GM19099 (cell line): Measurements from ENCODE around the gene MRPS2.
A peak's percentile ranks its signal among the peaks of the same experiment; 100 is the strongest.

ENCODE experiments used
- POLR2A ChIP-seq: IDR thresholded peaks from 3 replicates; pipeline ENCODE4 v1.6.1; 2011; ENCODE audit warnings: low read depth; ENCODE audit not compliant: insufficient read length; ENCODE audit errors: extremely low read depth

MRPS2 gene

DNA sequence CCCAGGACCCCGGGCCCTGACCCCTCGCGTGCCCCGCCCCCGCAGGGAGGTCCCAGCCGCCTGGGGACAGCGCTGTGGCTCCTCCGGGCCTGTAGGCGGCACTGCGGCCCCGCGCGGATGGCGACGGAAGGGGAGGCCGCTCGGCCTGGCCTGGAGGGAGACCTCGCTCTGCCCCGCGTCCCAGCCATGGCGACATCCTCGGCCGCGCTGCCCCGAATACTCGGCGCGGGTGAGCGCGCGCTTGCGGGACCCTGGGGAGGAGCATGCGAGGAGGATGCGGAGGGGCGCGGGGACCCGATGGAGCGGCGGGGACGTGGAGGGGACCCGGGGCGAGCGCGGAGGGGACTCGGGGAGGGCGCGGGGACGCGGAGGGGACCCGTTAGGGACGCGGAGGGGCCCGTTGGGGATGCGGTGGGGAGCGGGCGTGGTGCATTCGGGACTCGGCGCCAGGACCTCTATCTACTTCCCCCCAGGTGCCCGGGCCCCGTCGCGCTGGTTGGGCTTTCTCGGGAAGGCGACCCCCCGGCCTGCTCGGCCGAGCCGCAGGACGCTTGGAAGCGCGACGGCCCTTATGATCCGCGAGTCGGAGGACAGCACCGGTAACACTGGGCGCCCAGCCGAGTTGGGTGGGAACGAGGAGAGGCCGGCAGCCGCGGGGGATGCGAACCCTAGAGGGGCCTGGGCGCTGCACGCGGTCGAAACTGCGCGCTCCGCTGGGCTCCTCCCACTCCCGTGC, at the start of gene MRPS2:
TSS of gene MRPS2 (plus strand) at position 158 of the 736 bp plus-strand sequence. CDS start at position 187, 29 bp downstream.
- peak; percentile 80 for TF ChIP-seq POLR2A

DNA sequence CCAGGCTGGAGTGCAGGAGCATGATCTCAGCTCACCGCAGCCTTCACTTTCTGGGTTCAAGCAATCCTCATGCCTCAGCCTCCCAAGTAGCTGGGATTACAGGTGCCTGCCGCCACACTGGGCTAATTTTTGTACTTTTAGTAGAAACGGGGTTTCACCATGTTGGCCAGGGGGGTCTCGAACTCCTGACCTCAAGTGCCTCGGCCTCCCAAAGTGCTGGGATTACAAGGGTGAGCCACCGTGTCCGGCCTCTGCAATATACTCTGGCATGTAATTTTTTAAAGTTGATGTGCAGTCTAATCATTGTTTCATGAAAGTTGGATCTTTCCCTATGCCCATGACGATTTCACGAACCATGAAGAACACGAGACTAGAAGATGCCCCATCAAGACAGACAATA, 49.5 kb upstream of the MRPS2 start:
- TF ChIP-seq POLR2A = no peak

DNA sequence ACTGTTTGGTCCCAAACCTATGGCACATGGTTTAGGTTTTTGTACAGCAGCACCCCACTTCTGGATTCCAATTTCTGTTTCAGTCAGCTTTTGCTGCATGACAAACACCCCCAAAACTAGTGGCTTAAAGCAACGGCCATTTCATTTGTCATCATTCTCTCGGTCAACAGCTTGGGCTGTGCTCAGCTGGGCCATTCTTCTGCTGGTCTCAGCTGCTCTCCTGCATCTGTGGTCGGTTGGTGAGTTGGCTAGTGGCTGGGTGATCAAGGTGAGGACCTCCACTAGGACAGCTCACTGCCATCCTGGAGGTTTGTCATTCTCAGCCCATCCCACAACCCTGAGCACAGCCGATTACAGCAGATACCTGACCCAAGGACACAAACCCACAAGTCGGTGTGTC, 45.7 kb upstream of the MRPS2 start:
- TF ChIP-seq POLR2A = no peak

DNA sequence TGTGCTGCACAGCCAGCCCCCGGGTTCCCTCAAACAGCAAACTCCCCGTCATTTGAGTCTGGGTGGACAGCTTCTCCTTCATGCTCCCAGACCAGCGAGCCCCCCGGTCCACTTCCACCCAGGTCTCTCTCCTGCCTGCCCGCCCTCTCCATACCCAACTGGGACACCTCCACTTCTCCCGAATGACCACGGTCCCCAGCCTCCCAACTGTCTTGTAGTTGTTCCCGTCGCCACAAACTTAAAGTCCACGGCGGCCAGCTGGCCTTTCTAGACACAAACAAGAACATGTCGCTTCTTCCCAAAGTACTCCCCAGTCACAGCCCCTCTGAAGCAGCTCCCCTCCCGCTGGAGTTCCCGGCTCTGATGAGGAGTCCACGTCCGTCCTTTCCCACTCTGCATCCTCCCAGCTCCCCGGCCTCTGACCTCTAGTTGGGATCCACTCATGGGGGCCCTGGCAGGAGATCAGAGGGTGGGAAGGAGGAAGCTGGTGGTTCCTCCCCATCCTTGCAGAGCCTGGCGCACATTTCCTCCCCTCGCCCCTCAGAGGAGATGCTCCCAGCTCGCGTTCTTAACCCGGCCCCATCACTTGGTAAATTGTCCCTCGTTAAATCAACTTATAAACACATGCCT, 45.0 kb upstream of the MRPS2 start:
- TF ChIP-seq POLR2A = no peak

DNA sequence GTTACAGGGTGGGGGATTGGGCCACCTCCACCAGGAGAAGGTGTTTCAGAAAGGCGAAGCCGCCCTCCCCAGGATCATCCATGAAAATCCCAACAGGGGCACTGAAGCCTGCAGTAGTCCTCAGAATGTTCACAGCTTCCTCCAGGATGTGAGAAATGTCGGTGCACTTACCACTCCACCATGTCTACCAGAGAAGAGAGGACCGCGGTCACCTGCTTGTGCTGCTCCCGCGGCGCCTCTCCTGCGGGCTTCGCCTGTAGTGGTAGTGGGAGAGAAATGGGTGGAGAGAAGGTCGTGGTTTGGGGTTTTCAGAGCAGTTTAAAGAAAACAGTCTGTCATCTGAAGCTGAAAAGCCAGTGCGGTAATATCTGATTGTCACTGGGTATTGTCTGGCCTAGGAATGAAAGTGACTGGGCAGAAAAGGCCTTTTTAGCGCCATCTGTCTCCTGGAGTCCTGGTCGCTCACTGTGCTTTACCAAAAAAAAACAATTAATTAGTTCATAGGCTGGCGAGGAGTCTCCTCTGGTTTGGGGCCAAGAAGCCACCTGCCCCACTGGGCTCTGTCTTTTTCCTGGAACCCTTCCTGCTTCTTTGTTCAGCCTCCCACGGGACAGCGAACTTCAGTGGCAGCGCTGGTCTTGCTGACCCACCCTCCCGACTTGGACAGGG, 43.9 kb upstream of the MRPS2 start:
- no peak for TF ChIP-seq POLR2A

DNA sequence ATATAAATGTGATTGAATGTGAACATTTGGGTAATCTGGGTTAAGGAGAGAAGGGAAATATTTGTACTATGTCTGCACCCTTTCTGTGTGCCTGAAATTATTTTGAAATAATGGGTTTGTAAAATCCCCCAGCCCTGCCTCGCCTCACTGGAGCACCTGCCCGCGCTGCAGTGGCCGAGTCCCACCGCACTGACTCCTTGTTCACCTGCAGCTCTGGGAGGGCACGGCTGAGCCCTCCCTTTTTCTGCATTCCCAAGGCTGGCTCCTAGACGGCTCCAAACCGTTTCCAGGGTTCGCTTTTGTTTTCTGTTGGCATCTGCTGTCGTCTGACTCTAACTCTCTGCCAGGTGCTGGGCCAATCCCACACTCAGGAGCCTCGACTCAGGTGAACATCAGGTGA, 38.5 kb upstream of the MRPS2 start:
- no peak for TF ChIP-seq POLR2A

DNA sequence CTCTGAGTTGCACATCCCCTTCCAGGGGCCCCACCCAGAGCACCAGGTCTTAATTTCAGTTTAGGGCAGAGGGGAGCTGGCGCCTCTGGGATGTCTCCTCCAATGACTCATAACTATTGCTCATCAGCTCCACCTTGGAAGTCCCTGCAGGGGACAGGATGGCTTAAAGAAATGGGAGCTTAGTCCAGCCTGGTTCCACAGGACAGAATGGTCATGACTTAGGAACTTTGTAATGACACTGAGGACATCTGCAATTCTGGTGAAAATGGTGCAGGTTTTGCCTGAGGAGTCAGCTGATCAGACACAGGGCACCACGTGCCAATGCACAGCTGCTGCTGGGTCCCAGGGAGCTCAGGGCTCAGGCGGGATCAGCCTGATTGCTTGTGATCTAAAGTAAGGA, 37.3 kb upstream of the MRPS2 start:
- no peak for TF ChIP-seq POLR2A

DNA sequence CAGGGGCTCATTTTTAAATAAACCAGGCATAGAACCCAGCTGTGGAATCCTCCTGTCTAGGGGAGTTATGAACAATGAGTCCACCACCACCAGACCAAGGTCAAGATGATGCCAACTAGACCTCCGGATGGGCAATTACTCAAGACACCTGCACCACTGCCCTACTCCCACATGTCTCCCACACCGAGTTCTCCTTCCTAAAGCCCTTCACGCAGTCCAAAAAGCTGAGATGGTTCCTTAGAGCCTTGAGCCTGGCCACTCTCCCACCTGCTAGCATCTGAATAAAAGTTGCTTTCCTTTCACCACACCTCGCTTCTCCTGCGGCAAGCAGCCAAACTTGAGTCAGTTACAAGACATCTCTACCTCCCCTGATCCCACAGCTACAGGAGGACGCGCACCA, 36.3 kb upstream of the MRPS2 start:
- TF ChIP-seq POLR2A = no peak

DNA sequence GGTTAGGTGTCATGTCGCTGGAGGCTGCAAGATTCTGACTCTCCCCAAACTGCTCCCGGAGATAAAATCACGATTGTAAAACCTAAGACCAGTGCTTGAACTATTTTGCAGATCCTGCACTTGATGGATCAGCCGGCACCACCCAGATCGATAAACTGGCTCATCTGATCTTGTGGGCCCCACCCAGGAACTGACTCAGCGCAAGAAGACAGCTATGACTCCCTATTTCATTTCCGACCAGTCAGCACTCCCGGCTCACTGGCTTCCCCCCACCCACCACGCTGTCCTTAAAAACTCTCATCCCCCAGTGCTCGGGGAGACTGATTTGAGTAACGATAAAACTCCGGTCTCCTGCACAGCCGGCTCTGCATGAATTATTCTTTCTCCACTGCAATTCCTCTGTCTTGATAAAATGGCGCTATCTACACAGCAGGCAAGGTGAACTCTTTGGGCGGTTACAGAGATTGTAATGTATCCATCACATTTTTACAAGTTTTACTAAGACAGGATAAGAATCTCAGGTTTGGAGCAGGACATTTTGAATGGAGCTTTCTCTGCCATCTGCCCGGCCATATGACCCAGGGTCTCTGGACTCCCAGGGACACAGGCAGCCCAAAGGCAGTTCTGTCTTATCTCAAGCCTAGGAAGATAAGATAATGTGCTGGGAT, 31.5 kb upstream of the MRPS2 start:
- TF ChIP-seq POLR2A = no peak

DNA sequence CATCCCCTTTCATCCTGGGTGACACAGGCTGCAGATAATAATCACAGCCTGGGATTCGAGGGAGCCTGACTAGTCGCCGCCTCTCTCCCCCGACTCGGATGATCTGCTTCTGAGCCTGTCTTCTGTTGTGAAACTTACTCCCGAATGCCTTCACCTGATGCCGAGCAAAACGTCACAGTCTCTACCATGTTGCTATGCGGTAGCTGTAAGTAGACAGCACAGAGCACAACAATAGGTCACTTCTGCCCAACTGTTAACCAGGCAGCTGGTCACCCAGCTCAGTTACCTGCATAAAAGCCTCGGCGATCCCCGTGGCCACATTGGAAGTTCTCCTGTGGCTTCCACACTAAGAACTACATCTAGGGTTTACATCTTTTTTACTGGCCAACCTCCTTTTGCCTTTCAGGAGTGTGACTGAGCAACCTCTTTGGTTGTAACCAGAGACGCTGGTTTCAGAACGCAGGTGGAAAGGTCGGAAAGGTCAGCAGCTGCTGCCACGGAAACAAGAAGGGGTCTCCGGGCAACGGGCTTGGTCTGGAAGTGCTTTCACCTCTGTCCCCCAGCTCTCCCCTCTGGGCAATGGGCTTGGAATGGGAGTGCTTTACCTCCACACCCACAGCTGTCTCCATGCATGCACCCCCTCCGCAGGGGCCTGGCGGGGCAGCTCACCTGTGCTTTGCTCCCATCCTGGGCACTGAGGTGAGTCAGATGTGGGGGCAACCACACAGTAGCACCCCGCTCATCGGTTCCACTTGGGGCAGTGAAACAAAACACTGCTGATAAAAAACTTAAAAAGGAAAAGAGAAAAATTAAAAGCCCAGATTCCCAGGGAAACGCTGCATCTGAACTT, 28.5 kb upstream of the MRPS2 start:
- TF ChIP-seq POLR2A = no peak

DNA sequence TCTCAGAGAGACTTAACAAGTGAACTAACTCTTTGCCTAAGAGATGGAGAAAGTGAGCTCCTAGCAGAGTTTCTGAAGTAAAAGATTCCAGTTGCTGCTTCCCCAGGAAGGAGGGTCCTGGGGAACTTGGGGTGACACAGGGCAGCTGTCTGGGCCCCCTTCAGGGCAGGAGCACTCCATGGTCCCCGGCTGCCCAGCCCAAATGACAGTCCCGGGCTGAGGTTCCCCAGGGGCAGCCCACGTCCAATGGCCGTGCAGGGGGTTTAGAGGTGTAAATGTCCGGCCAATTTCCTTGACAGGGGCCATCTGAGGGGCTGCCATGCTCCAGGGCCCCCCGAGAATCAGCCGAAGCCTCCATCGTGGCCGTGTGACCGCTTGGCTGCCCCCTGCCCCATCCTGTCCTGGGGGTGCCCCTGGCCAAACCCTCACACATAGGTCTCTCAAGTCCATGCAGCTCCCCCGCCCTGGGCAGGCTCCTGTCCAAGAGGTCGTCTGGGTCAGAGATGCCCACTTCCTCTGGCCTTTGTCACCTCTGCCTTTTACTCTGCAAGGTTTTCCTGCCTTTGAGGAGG, 26.4 kb upstream of the MRPS2 start:
- no peak for TF ChIP-seq POLR2A

DNA sequence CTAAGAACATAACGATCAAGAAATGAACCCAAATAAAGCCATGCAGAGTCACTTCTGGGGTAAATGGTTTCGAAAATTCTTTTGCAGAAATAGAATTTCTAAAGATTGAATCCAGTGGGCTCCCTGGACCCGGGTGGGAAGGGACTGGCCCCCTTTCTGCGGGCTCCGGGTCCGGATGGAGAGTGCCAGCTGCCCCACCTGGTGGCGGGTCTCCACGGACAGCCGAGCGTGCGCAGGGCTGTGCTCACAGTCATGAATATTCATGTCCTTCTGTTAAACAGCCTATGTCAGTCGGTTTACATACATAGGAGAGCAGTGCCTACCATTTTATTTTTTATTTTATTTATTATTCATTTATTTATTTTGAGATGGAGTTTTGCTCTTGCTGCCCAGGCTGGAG, 25.6 kb upstream of the MRPS2 start:
- no peak for TF ChIP-seq POLR2A

DNA sequence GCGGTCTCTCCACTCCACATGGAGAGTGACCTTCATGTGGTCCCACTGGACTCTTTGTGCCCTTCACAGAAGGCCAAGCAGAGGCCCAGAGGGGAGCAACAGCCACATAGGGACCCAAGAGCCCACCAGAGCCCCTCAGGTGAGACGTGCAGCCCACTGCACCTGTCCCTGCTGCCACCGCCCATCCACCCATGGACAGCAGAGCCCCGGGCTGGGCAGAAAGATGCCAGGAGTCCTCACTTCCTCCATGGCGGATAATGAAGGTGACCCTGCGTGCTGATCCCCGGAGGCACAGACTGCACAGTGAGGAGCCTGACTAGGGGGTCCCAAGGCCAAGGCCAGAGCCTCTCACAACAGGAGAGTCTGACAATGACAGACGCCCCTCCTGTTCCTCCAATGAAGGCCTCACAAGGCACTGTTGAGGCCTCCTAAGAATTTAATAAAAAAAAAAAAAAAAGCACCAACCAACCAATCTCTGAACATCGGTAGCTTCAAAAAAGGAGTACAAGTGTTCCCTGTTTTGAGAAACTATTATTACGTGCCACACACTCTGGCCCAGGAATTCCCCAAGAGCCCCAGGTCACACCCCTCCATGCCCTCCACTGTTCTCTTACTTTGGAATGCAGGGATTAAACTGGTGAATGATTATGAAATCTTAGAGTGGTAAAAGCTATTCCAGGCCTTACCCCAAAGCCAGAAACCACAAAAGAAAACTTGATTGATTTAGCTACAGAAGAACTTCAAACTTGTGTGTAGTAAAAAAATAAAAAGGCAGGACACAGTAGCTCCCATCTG, 23.7 kb upstream of the MRPS2 start:
- no peak for TF ChIP-seq POLR2A
